ENCODE results near the gene YIF1A. TPM values are rescaled to one million over a fixed set of nuclear protein-coding genes. Genes with fewer than 3 reads are reported as not detected.

Gene YIF1A
- total RNA-seq, 1 experiment from 2014 or later, result 54.7 TPM

DNA sequence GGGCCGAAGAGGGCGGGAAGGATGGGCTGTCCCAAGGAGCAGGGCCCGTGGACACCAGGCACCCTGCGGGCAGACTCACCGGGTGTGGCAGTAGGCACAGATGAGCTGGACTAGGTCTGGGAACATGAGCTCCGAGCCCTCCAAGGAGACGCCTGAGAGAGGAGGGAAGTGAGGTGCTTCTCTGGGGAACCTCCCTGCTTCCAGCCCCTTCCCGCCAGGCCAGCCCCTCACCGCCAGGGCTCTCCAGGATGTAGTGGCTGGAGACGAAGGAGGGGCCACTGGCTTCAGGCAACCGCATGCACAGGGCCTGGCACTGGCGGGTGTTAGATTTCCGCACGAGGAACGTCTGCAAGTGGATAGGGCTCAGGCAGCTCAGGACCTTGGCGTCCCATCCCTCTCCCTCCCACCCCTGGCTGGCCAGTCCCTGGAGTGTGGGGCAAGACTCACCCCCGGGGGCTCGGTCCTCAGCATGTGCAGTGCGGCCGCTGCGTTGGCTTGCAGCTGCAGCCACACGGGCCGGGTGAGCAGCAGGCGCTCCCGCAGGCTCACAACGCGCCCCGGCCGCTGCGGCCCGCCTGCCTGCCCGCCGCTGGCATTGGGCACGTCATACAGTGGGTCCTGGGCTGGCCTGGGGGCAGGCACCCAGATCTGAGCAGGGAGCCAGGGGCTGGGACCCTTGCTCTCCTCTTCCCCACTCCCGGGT lies 46.7 kb upstream of the YIF1A start:
- Histone ChIP-seq H4K20me1 (ENCODE audit: insufficient read depth) (no peaks in the 10 kb centered on the region), H3K27ac (ENCODE audit: low read depth, low read length) (peak overlapping the region; percentile 89), H2AFZ (ENCODE audit: low read depth, low read length, poor library complexity, severe bottlenecking) (no peak overlapping the region), H3K4me3 (replicated peaks in 1 of 2; ENCODE audit: low read depth in 1 of 2, low read length in 2 of 2) (peak overlapping the region; percentile 70 to 77), H3K4me2 (ENCODE audit: low read length) (peak overlapping the region; percentile 95), H3K4me1 (ENCODE audit: control insufficient read depth in 1 of 2, insufficient read depth in 2 of 2, low read length in 2 of 2) (peaks cover 16 to 36% of the 10 kb centered on the region in 2 experiments), H3K27me3 (ENCODE audit: insufficient read depth, low read length) (no peaks in the 10 kb centered on the region), H3K9me3 (ENCODE audit: control insufficient read depth in 1 of 2, insufficient read depth in 1 of 2, low read depth in 1 of 2, low read length in 2 of 2) (no peaks in the 10 kb centered on the region), H3K79me2 (ENCODE audit: insufficient read depth, low read length) (peaks cover 16% of the 10 kb centered on the region; the same call in 1 of the 2 replicates), H3K9me2 (ENCODE audit: insufficient read depth) (no peaks in the 10 kb centered on the region), H3K9ac (ENCODE audit: low read length) (peak overlapping the region; percentile 95), H3K36me3 (ENCODE audit: control insufficient read depth in 1 of 2, insufficient read depth in 2 of 2, low read length in 2 of 2) (peaks cover 8 to 20% of the 10 kb centered on the region in 2 experiments; a peak in 3 of 4 replicates)
- ChIA-PET POLR2A (interaction anchor here (0.8 to 2.3 kb wide), 3 partner anchors 9 to 145 kb away, joined by 3 to 16 read pairs (median 7); partner anchors contain the start of genes BRMS1 and DPP3), CTCF (interaction anchor here (0.8 to 2.6 kb wide), 4 partner anchors 15 to 53 kb away, joined by 3 to 19 read pairs (median 6); partner anchors contain the start of gene YIF1A), RAD21 (ENCODE audit: low non-redundant PET in 1 of 2, low total read pairs in 2 of 2, uncharacterized antibody in 2 of 2, unreplicated experiment in 2 of 2) (interaction anchor here (2.0 to 2.2 kb wide), 2 partner anchors 24 kb away, joined by 12 to 17 read pairs; no protein-coding TSS in a partner anchor)
- TSS peak; percentile 14 for BruUV-seq (replicated peaks)
- TF ChIP-seq ATF3 (IDR thresholded peaks at IDR 0.05), result no peak
- TF ChIP-seq RAD21 (IDR thresholded peaks at IDR 0.05; ENCODE audit: low read depth), result no peak
- peak; percentile 70; the same call in 1 of the 2 replicates for TF ChIP-seq ZFX (IDR thresholded peaks at IDR 0.05)
- TF ChIP-seq SP1 (IDR thresholded peaks at IDR 0.05; ENCODE audit: low read depth), result no peak
- peak; percentile 45 for ATAC-seq
- no peak for DNase-seq (ENCODE audit: low read depth, low spot score)
- intact Hi-C loops (cut with micrococcal nuclease), result loop anchor here (1.0 to 2.0 kb wide), 2 partner anchors 23 to 113 kb away; no protein-coding TSS in a partner anchor

- Histone ChIP-seq H2AFZ (ENCODE audit: low read depth, low read length, poor library complexity, severe bottlenecking) (no peak overlapping the region), H3K79me2 (ENCODE audit: insufficient read depth, low read length) (peaks cover 16% of the 10 kb centered on the region; the same call in 1 of the 2 replicates), H3K4me2 (ENCODE audit: low read length) (peak overlapping the region; percentile 95), H3K4me3 (replicated peaks in 1 of 2; ENCODE audit: low read depth in 1 of 2, low read length in 2 of 2) (peak overlapping the region; percentile 70 to 77), H3K36me3 (ENCODE audit: control insufficient read depth in 1 of 2, insufficient read depth in 2 of 2, low read length in 2 of 2) (peaks cover 3 to 16% of the 10 kb centered on the region in 2 experiments; a peak in 3 of 4 replicates), H4K20me1 (ENCODE audit: insufficient read depth) (no peaks in the 10 kb centered on the region), H3K27me3 (ENCODE audit: insufficient read depth, low read length) (no peaks in the 10 kb centered on the region), H3K27ac (ENCODE audit: low read depth, low read length) (peak overlapping the region; percentile 89), H3K9me2 (ENCODE audit: insufficient read depth) (no peaks in the 10 kb centered on the region), H3K9me3 (ENCODE audit: control insufficient read depth in 1 of 2, insufficient read depth in 1 of 2, low read depth in 1 of 2, low read length in 2 of 2) (no peaks in the 10 kb centered on the region), H3K4me1 (ENCODE audit: control insufficient read depth in 1 of 2, insufficient read depth in 2 of 2, low read length in 2 of 2) (peaks cover 16 to 42% of the 10 kb centered on the region in 2 experiments), H3K9ac (ENCODE audit: low read length) (peak overlapping the region; percentile 95)
- ATAC-seq (no peak), DNase-seq (ENCODE audit: low read depth, low spot score) (no peak)
- RAD21 ChIA-PET (ENCODE audit: low non-redundant PET in 1 of 2, low total read pairs in 2 of 2, uncharacterized antibody in 2 of 2, unreplicated experiment in 2 of 2), result interaction anchor here (2.0 to 2.2 kb wide), 2 partner anchors 23 kb away, joined by 12 to 17 read pairs; no protein-coding TSS in a partner anchor
- CTCF ChIA-PET, result interaction anchor here (1.7 to 2.6 kb wide), 2 partner anchors 23 to 54 kb away, joined by 6 to 19 read pairs; no protein-coding TSS in a partner anchor
- POLR2A ChIA-PET, result interaction anchor here (0.8 to 2.3 kb wide), 3 partner anchors 10 to 145 kb away, joined by 3 to 16 read pairs (median 7); partner anchors contain the start of genes BRMS1 and DPP3
- intact Hi-C loops (cut with micrococcal nuclease), result no loop called here
- no TSS peak for BruUV-seq (replicated peaks)
- no peak for TF ChIP-seq RAD21 (IDR thresholded peaks at IDR 0.05; ENCODE audit: low read depth)
- TF ChIP-seq JUND (IDR thresholded peaks at IDR 0.05), result no peak
- TF ChIP-seq REST (IDR thresholded peaks at IDR 0.05; ENCODE audit: low read depth), result no peak
- TF ChIP-seq ZFX (IDR thresholded peaks at IDR 0.05), result no peak
- no peak for TF ChIP-seq SP1 (IDR thresholded peaks at IDR 0.05; ENCODE audit: low read depth)
- TF ChIP-seq POLR2A (IDR thresholded peaks at IDR 0.05; ENCODE audit: borderline replicate concordance, extremely low read depth, insufficient read depth, insufficient read length), result no peak
- TF ChIP-seq ZNF274 (IDR thresholded peaks at IDR 0.05; ENCODE audit: low read depth, low read length), result no peak
- TF ChIP-seq SRF (IDR thresholded peaks at IDR 0.05; ENCODE audit: low read depth), result no peak
- TF ChIP-seq CTCF (IDR thresholded peaks at IDR 0.05 in 2 of 3, conservative IDR thresholded peaks at IDR 0.05 in 1 of 3; ENCODE audit: borderline replicate concordance in 1 of 3, insufficient read depth in 1 of 3, low read depth in 2 of 3, low read length in 2 of 3), result no peak
Observed at GRCh38 chr11:66334605-66335442, 45.9 kb upstream of the YIF1A start.

Measured in HCT116 (cell line).